OCI-LY7 (cell line): ENCODE results near the gene SYNJ2.

ENCODE experiments used
- EZH2phosphoT487 ChIP-seq: fragments of 200-600 bp; sonication (generic); IDR thresholded peaks from 2 replicates; pipeline ENCODE4 v1.6.1; 2018; ENCODE audit warnings: low read depth, borderline replicate concordance, mild to moderate bottlenecking, mixed run types, antibody characterized with exemption, low read length, moderate library complexity, mixed read lengths
- TF ChIP-seq, protein P1 (sequence below): fragments of 200-600 bp; sonication (generic); conservative IDR thresholded peaks from 2 replicates; pipeline ENCODE4 v1.5.1; 2014; ENCODE audit warnings: mild to moderate bottlenecking, antibody characterized with exemption, low read length, moderate library complexity, mixed read lengths

DNA sequence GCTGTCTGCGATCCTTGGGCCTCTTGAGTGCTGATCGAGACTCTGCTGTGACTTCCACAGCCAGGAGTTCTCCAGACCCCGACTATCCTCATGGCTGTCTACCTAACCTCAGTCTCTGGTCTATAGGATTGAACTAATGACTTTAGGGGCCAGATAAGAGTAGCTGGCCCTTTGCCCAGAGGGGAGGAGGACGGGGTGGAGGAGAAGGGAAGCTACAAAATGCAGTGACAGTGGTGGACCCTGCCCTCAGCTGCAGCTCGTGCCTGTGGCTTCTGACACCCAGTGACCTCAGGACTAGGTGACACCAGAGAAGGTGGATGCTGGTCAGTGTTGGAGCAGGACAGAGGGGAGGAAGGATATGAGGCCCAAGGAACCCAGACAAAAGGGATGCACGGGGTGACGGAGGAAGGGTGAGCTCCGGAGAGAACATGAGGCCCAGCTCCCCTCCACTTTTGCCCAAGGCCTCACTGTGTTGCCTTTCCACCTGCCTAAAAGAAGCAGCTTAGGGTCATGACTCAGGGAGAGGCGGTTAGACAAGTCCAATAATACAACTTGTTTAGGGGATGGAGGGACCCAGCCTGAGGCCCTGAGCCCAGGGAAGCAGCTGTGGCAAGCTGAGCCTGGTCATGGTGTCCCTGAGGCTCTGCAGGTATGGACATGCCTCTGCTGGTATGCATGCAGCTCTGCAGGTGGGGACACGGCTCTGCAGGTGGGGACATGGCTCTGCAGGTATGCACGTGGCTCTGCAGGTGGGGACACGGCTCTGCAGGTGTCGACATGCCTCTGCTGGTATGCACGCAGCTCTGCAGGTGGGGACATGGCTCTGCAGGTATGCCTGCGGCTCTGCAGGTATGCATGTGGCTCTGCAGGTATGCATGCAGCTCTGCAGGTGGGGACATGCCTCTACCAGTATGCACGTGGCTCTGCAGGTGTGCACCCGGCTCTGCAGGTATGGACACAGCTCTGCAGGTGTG is 67.7 kb downstream of the SYNJ2 start:
- TF ChIP-seq EZH2phosphoT487 = no peak
- TF ChIP-seq, protein P1, sequence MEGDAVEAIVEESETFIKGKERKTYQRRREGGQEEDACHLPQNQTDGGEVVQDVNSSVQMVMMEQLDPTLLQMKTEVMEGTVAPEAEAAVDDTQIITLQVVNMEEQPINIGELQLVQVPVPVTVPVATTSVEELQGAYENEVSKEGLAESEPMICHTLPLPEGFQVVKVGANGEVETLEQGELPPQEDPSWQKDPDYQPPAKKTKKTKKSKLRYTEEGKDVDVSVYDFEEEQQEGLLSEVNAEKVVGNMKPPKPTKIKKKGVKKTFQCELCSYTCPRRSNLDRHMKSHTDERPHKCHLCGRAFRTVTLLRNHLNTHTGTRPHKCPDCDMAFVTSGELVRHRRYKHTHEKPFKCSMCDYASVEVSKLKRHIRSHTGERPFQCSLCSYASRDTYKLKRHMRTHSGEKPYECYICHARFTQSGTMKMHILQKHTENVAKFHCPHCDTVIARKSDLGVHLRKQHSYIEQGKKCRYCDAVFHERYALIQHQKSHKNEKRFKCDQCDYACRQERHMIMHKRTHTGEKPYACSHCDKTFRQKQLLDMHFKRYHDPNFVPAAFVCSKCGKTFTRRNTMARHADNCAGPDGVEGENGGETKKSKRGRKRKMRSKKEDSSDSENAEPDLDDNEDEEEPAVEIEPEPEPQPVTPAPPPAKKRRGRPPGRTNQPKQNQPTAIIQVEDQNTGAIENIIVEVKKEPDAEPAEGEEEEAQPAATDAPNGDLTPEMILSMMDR = no peak
